Mesendoderm (in vitro differentiated cells): Measurements from ENCODE around the gene SLC39A11.
"Not testable (repeated sequence)": the region's sequence is repeated elsewhere in the genome, so short reads cannot be mapped to it uniquely, and the experiment has no call there.

Experiments
- DNase-seq: peaks from one replicate; pipeline ENCODE4 v3.0.0; 2013
- H2AK5ac ChIP-seq: 2 replicates; pipeline ENCODE4 v1.6.1; 2013; ENCODE audit warnings: low read length, inconsistent platforms
- H2BK120ac ChIP-seq: 2 replicates; pipeline ENCODE4 v1.6.1; 2013; ENCODE audit warnings: low read depth, mild to moderate bottlenecking, low read length, moderate library complexity, mixed read lengths
- H2BK15ac ChIP-seq: replicated peaks from 2 replicates; pipeline ENCODE4 v1.6.1; 2013; ENCODE audit warnings: low read depth, mild to moderate bottlenecking, moderate library complexity
- H2BK5ac ChIP-seq: 2 replicates; pipeline ENCODE4 v1.6.1; 2013; ENCODE audit warnings: low read length, inconsistent platforms
- H3K18ac ChIP-seq: 2 replicates; pipeline ENCODE4 v1.6.1; 2013; ENCODE audit warnings: mild to moderate bottlenecking, low read length, mixed read lengths
- H3K23ac ChIP-seq: one replicate; pipeline ENCODE4 v1.6.1; 2013; ENCODE audit warnings: low read length
- H3K27ac ChIP-seq: 2 replicates; pipeline ENCODE4 v1.5.1; 2013; ENCODE audit warnings: low read depth, mild to moderate bottlenecking, inconsistent platforms, low read length, moderate library complexity
- H3K27me3 ChIP-seq: 2 replicates; pipeline ENCODE4 v1.6.1; 2013; ENCODE audit warnings: low read length, control low read depth, mild to moderate bottlenecking, inconsistent platforms; ENCODE audit not compliant: insufficient read depth, poor library complexity
- H3K36me3 ChIP-seq: 2 replicates; pipeline ENCODE4 v1.6.1; 2013; ENCODE audit warnings: low read length, inconsistent platforms; ENCODE audit not compliant: control insufficient read depth, insufficient read depth
- H3K4ac ChIP-seq: one replicate; pipeline ENCODE4 v1.6.1; 2013; ENCODE audit warnings: low read depth, mild to moderate bottlenecking, low read length, moderate library complexity
- H3K4me1 ChIP-seq: 2 replicates; pipeline ENCODE4 v1.6.1; 2013; ENCODE audit warnings: low read depth, low read length, inconsistent platforms; ENCODE audit not compliant: control insufficient read depth
- H3K4me2 ChIP-seq: 2 replicates; pipeline ENCODE4 v1.6.1; 2013; ENCODE audit warnings: low read length
- H3K4me3 ChIP-seq: 2 replicates; pipeline ENCODE4 v1.5.1; 2013; ENCODE audit warnings: mild to moderate bottlenecking, low read length
- H3K56ac ChIP-seq: one replicate; pipeline ENCODE4 v1.6.1; 2013; ENCODE audit warnings: low read length
- H3K79me1 ChIP-seq: 2 replicates; pipeline ENCODE4 v1.6.1; 2013; ENCODE audit warnings: low read length, inconsistent platforms
- H3K79me2 ChIP-seq: 2 replicates; pipeline ENCODE4 v1.6.1; 2013; ENCODE audit warnings: mild to moderate bottlenecking, low read length; ENCODE audit not compliant: control insufficient read depth, insufficient read depth
- H3K9ac ChIP-seq: 2 replicates; pipeline ENCODE4 v1.6.1; 2013; ENCODE audit warnings: low read length, inconsistent platforms
- H4K5ac ChIP-seq: one replicate; pipeline ENCODE4 v1.6.1; 2013; ENCODE audit warnings: low read length
- H4K8ac ChIP-seq: one replicate; pipeline ENCODE4 v1.6.1; 2013; ENCODE audit warnings: low read depth, mild to moderate bottlenecking, control low read depth, low read length, moderate library complexity
- whole genome bisulfite sequencing: extraction: QIAGEN DNeasy Blood & Tissue Kit; methylation state at CpG from one replicate; pipeline ENCODE4 v1.1.7; 2013; ENCODE audit warnings: low lambda C conversion rate, missing lambda C conversion rate; ENCODE audit not compliant: insufficient coverage; ENCODE audit errors: extremely low coverage; 5-methylcytosine and 5-hydroxymethylcytosine counted together

The SLC39A11 gene

GRCh38 chr17:72903522-72903921, 189.0 kb downstream of the SLC39A11 start:
- no peak overlapping the region for H2BK15ac ChIP-seq
- H4K5ac ChIP-seq, result no peak overlapping the region
- no peak overlapping the region for H3K4me2 ChIP-seq
- no peaks in the 10 kb centered on the region for H3K36me3 ChIP-seq
- H3K79me2 ChIP-seq, result no peaks in the 10 kb centered on the region
- H3K4me3 ChIP-seq, result no peak overlapping the region
- H3K4ac ChIP-seq, result no peak overlapping the region
- no peak overlapping the region for H2AK5ac ChIP-seq
- no peak overlapping the region for H3K9ac ChIP-seq
- no peak overlapping the region for H3K27ac ChIP-seq
- no peak overlapping the region for H2BK5ac ChIP-seq
- DNase-seq, result no peak
- no peaks in the 10 kb centered on the region for H3K79me1 ChIP-seq
- no peak overlapping the region for H3K23ac ChIP-seq
- no peaks in the 10 kb centered on the region for H3K27me3 ChIP-seq
- no CpG with 5 or more reads among the region's 4 CpGs for WGBS
- H2BK120ac ChIP-seq, result no peak overlapping the region
- no peak overlapping the region for H3K56ac ChIP-seq
- peaks cover 2% of the 10 kb centered on the region for H3K4me1 ChIP-seq
- no peak overlapping the region for H4K8ac ChIP-seq
- H3K18ac ChIP-seq, result no peak overlapping the region

GRCh38 chr17:72901657-72902056, 190.8 kb downstream of the SLC39A11 start:
- Histone ChIP-seq H3K56ac (no peak overlapping the region), H3K9ac (no peak overlapping the region), H3K4me2 (no peak overlapping the region), H4K8ac (no peak overlapping the region), H3K18ac (no peak overlapping the region), H3K4me3 (no peak overlapping the region), H3K79me2 (no peaks in the 10 kb centered on the region), H2BK5ac (no peak overlapping the region), H4K5ac (no peak overlapping the region), H3K79me1 (no peaks in the 10 kb centered on the region), H3K27me3 (no peaks in the 10 kb centered on the region), H3K4me1 (no peaks in the 10 kb centered on the region), H2AK5ac (no peak overlapping the region), H2BK120ac (no peak overlapping the region), H3K36me3 (no peaks in the 10 kb centered on the region), H2BK15ac (no peak overlapping the region), H3K23ac (no peak overlapping the region), H3K4ac (no peak overlapping the region), H3K27ac (no peak overlapping the region)
- no peak for DNase-seq
- WGBS, result no CpG with 5 or more reads among the region's 3 CpGs

GRCh38 chr17:72901083-72901482, 191.4 kb downstream of the SLC39A11 start:
- no peaks in the 10 kb centered on the region for H3K36me3 ChIP-seq
- H3K79me1 ChIP-seq, result no peaks in the 10 kb centered on the region
- H3K79me2 ChIP-seq, result no peaks in the 10 kb centered on the region
- H3K56ac ChIP-seq, result no peak overlapping the region
- H3K27me3 ChIP-seq, result no peaks in the 10 kb centered on the region
- DNase-seq, result no peak
- no peak overlapping the region for H3K9ac ChIP-seq
- H3K4me1 ChIP-seq, result no peaks in the 10 kb centered on the region
- H2BK15ac ChIP-seq, result no peak overlapping the region
- no peak overlapping the region for H3K4ac ChIP-seq
- H2BK120ac ChIP-seq, result no peak overlapping the region
- no CpG with 5 or more reads among the region's 9 CpGs for WGBS
- H3K4me2 ChIP-seq, result no peak overlapping the region
- no peak overlapping the region for H3K4me3 ChIP-seq
- H2BK5ac ChIP-seq, result no peak overlapping the region
- no peak overlapping the region for H3K18ac ChIP-seq
- H3K23ac ChIP-seq, result no peak overlapping the region
- H3K27ac ChIP-seq, result no peak overlapping the region
- no peak overlapping the region for H4K5ac ChIP-seq
- H4K8ac ChIP-seq, result no peak overlapping the region
- no peak overlapping the region for H2AK5ac ChIP-seq

GRCh38 chr17:72900654-72900971, 191.9 kb downstream of the SLC39A11 start:
- no peak overlapping the region for H3K18ac ChIP-seq
- no peak overlapping the region for H3K27ac ChIP-seq
- H3K36me3 ChIP-seq, result no peaks in the 10 kb centered on the region
- no peaks in the 10 kb centered on the region for H3K79me1 ChIP-seq
- no peak overlapping the region for H3K4me2 ChIP-seq
- H3K23ac ChIP-seq, result no peak overlapping the region
- H2BK5ac ChIP-seq, result no peak overlapping the region
- no peak overlapping the region for H3K4me3 ChIP-seq
- H3K56ac ChIP-seq, result no peak overlapping the region
- H3K4ac ChIP-seq, result no peak overlapping the region
- H2BK120ac ChIP-seq, result no peak overlapping the region
- no CpG with 5 or more reads among the region's 6 CpGs for WGBS
- no peak overlapping the region for H3K9ac ChIP-seq
- no peak overlapping the region for H4K5ac ChIP-seq
- H3K4me1 ChIP-seq, result no peaks in the 10 kb centered on the region
- no peak for DNase-seq
- no peaks in the 10 kb centered on the region for H3K79me2 ChIP-seq
- H3K27me3 ChIP-seq, result no peaks in the 10 kb centered on the region
- no peak overlapping the region for H2AK5ac ChIP-seq
- H2BK15ac ChIP-seq, result no peak overlapping the region
- no peak overlapping the region for H4K8ac ChIP-seq

- no peak overlapping the region for H2BK15ac ChIP-seq
- no peak overlapping the region for H4K5ac ChIP-seq
- no peaks in the 10 kb centered on the region for H3K36me3 ChIP-seq
- H3K4me2 ChIP-seq, result no peak overlapping the region
- H3K27ac ChIP-seq, result no peak overlapping the region
- no peak overlapping the region for H3K23ac ChIP-seq
- no peaks in the 10 kb centered on the region for H3K27me3 ChIP-seq
- H3K56ac ChIP-seq, result no peak overlapping the region
- H2BK5ac ChIP-seq, result no peak overlapping the region
- no peak overlapping the region for H4K8ac ChIP-seq
- H3K4me1 ChIP-seq, result no peaks in the 10 kb centered on the region
- H3K4me3 ChIP-seq, result no peak overlapping the region
- no peak overlapping the region for H3K9ac ChIP-seq
- no CpG with 5 or more reads among the region's 9 CpGs for WGBS
- no peak for DNase-seq
- no peaks in the 10 kb centered on the region for H3K79me2 ChIP-seq
- H3K18ac ChIP-seq, result no peak overlapping the region
- H3K4ac ChIP-seq, result no peak overlapping the region
- H2AK5ac ChIP-seq, result no peak overlapping the region
- no peaks in the 10 kb centered on the region for H3K79me1 ChIP-seq
- no peak overlapping the region for H2BK120ac ChIP-seq
Measured at GRCh38 chr17:72898725-72899124, 193.8 kb downstream of the SLC39A11 start.

- not testable (repeated sequence) for H4K5ac ChIP-seq, DNase-seq, H2BK5ac ChIP-seq, H3K56ac ChIP-seq, H3K4me1 ChIP-seq, H3K18ac ChIP-seq, H3K27me3 ChIP-seq, H3K4ac ChIP-seq, H3K27ac ChIP-seq, H3K79me1 ChIP-seq, H2BK15ac ChIP-seq, H3K36me3 ChIP-seq, H3K4me3 ChIP-seq, H3K79me2 ChIP-seq, H3K23ac ChIP-seq, H4K8ac ChIP-seq, H3K4me2 ChIP-seq, H3K9ac ChIP-seq, H2AK5ac ChIP-seq, H2BK120ac ChIP-seq
- WGBS, result no CpG with 5 or more reads among the region's 7 CpGs
Measured at GRCh38 chr17:72896288-72896687, 196.2 kb downstream of the SLC39A11 start.
